GM18508 (cell line): ENCODE results near the gene VENTX.
"Not testable (repeated sequence)": the region's sequence is repeated elsewhere in the genome, so short reads cannot be mapped to it uniquely, and the experiment has no call there.

ENCODE experiments used
- ATAC-seq: cut with Tn5 transposase; IDR thresholded peaks from one replicate; pipeline ENCODE4 v1.9.1; 2021; ENCODE audit warnings: moderate number of reproducible peaks; ENCODE audit not compliant: insufficient read depth, unreplicated experiment

The VENTX gene

GRCh38 chr10:133231244-133231945, 6.3 kb upstream of the VENTX start:
- no peak for ATAC-seq

- ATAC-seq, result no peak
Observed at GRCh38 chr10:133231946-133232574, 5.6 kb upstream of the VENTX start.

GRCh38 chr10:133234796-133235195, 2.9 kb upstream of the VENTX start:
- not testable (repeated sequence) for ATAC-seq

- ATAC-seq, result no peak
Observed at GRCh38 chr10:133235265-133235855, 2.3 kb upstream of the VENTX start.

GRCh38 chr10:133235932-133236331, 1.7 kb upstream of the VENTX start:
- ATAC-seq, result no peak

DNA sequence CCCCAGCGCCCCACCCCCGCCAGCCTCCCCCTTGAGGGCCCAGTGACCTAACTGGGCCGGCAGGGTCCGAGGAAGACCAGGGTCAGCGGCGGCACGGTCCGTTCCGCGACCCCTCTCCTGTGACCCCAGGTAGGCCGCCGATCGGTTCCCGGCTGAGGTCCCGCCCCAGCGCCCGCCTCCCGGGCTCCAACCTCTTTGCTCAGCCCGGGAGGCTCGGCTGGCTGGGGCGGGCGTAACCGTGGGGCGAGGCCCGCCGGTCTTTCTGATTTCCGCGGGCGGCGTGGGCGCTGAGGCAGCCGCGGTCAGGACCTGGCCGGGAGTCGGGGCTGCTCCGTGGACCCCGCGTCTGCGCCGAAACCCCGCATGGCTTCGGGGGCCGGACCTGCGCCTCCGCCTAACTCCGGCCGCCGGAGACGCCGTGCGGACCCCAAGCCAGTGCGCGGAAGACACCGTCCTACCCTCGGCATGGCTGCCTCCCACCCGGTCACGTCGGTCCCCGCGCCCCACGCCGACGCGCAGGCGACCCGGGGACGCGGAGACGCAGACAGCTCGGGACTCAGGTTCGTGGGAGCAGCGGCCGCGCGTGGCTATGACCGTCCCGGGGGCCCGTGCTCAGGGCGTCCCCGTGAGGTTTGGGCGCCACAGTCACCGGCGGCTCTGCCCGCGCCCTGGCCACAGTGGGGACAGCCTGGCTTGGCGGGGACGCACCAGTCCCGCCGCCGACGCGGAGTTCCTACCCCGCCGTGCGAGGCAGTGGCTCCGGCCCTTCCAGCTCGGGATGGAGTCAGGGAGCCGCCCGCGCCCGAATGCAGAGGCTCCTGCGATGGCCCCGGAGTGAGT, 1.0 kb upstream of the VENTX start:
- ATAC-seq, result no peak

DNA sequence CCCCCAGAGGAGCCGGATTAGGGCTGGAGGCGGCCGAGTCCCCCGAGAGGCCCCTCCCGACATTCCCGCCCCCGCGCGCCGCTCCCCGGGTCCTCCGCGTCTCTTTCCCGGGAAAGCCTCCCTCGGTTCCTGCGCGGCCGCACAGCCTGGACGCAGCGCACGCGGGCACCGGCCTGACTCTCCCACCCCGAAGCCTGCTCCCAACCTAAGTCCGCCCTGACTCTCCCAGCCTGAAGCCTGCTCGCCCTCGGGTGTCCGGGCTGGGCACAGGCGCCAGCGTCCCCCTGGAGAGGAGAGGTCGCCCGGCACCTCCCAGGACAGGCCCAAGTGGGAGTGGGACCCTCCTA, 441 bp upstream of the VENTX start:
- no peak for ATAC-seq

DNA sequence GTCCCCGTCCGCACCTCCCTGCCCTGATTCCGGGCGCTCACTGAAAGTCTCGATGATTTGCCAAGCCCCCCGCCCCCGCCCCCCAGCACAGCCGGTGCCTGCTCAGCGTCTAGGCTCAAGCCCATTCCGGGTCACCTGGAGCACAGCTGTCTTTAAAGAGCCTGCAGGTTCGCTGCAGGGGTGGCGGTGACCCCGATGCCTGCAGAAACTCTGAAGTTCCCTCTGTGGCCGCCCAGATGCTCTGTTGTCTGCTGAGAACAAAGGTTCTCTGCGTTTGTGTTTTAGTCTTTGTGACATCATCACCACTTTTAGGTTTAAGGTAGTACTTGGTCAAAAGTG, 780 bp downstream of the VENTX start:
- no peak for ATAC-seq

- no peak for ATAC-seq
Observed at GRCh38 chr10:133239990-133240389, 2.3 kb downstream of the VENTX start.

DNA sequence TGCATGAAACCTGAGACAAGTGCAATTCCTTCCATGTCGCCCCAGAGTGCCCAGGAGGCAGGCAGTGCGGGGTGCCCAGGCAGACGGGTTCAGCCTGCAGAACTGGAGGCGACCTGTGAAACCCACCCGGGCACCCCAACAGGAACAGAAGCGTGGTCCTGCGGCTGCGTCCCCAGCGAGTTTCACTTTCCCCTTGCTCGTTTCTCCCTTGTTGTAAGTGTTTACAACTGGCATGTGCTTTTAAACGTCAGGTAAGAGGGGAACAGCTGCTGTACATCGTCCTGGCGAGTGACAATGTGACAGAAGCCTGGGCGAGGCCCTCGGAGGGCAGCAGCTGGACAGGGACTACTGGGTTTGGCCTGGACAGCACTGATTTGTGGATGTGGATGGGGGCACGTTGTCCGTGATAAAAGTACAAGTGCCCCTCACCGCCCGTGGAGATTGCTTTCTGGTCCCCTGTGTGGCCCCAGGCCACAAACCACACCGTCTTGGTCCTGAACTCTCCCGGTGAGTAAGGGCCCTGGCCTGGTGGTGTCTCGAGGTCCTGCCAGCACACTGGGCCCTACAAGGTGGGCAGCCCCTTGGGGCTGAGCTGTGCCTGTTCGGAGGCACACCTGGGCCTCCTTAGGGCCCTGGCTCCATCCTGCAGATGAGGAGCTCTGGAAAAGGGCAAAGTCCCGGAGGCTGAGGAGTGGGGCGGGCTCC, 4.0 kb downstream of the VENTX start:
- ATAC-seq, result no peak

GRCh38 chr10:133242611-133243356, 5.1 kb downstream of the VENTX start:
- ATAC-seq, result no peak

DNA sequence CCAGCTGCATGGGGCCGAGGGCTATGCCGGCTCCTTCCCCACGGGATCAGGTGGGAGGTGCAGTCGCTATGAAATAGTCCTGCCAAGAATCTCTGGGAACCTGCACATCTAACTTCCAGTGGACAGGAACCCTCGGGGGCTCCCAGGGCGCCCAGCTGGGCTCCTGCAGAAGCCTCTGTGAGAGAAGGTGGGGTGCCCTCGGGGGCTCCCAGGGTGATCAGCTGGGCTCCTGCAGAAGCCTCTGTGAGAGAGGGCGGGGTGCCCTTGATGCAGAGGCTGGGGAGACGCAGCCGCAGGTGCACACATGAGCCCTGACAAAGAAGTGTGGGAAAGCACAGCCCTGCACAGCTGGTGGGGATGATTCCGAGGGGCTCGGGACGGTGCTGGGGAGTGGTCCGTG, 5.9 kb downstream of the VENTX start:
- ATAC-seq, result no peak

DNA sequence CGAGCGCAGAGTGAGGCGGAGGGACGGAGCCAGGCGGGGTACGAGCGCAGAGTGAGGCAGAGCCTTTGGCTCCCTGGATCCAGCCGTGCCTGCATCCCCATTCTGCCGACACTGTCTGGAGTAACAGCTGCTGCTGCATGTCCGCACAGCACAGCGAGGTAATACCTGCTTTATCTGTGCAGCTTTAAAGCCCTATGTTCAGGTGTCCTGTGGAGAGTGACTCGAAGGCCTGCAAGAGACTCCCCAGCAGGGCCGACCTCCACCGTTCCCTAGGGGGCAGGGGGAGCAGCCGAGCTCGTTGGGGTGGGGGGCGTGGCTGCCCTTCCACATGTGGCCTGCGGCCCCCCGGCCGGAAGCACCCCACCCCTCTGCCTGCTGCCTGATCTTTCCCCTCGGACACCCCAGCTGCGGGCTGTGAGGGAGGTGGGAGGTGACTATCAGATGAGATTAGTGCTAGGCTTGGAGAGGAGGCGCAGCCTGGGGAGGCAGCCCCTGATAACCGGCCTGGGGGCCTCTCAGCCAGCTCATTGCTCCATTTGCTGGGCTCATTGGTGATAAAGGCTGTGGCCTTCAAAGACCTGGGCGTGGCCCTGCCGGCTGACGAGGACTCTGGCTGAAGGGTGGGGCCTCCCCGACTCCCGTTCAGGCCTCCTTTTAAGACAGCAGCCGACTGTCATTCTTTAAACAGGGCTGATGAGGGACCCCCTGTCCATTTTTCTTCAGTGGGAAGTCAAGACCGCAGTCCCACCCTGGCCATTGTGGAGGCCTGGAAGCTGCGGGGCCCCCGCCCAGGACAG, 8.0 kb downstream of the VENTX start:
- ATAC-seq, result no peak

GRCh38 chr10:133246236-133246626, 8.6 kb downstream of the VENTX start:
- no peak for ATAC-seq

- no peak for ATAC-seq
Observed at GRCh38 chr10:133247681-133248333, 10.2 kb downstream of the VENTX start.

- no peak for ATAC-seq
Observed at GRCh38 chr10:133248334-133248715, 10.7 kb downstream of the VENTX start.

DNA sequence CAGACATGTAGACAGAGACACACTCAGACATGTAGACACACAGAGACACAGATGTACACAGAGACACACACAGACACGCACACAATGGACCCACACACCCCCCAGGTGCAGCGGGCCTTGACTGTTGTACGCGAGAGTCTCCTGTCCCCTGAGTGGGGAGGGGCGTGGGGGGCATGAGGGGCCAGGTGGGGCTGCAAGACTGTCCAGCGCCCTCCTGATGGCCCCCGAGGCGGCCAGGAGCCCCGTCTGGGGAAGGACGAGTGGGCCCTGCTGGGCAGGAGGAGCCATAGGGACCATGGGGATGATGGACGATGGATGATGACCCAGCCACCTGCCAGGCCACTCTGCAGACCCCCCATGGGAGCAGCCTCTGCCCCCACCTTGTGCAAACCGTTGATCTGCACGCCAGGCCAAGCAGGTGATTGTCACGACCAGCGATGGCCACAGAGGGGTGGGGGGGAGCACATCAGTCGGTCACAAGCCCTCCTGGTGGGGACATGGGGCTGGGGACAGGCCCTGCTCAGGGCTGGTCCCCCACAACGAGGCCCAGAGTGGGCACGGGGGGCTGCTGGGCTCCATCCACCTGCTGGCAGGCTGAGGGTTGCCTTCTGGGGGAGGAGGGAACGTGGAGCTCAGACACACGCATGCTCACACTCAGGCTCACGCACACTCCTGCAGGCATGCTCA, 11.6 kb downstream of the VENTX start:
- ATAC-seq, result no peak
